GM12878 (cell line): Measurements from ENCODE around the gene DOHH. TPM values are rescaled to one million over a fixed set of nuclear protein-coding genes. Genes with fewer than 3 reads are reported as not detected.

Experiments used
- ATAC-seq: fragments of 200-7000 bp; cut with Tn5 transposase; 3 replicates; pipeline ENCODE4 v1.9.1; 2020; ENCODE audit warnings: mild to moderate bottlenecking, moderate library complexity
- BruUV-seq: library from RNA; stranded (reverse); fragments of 400-500 nt; replicated peaks from 2 replicates; lab custom pipeline; 2021; lab: Mats Ljungman, UMichigan
- CTCF ChIA-PET: fragments of 300-600 bp; sonication (Branson Sonifier 250); formaldehyde crosslinking; extraction: SDS; loops from one replicate; lab custom pipeline; 2021; ENCODE audit warnings: inconsistent platforms; lab: Yijun Ruan, JAX
- POLR2A ChIA-PET: fragments of 350-600 bp; formaldehyde crosslinking; extraction: SDS; loops from one replicate; lab custom pipeline; 2021; ENCODE audit warnings: inconsistent platforms; lab: Charles Lee
- RAD21 ChIA-PET: fragments of 300-600 bp; sonication (Branson Sonifier 250); formaldehyde crosslinking; loops from one replicate; lab custom pipeline; 2023; ENCODE audit warnings: antibody characterized with exemption; ENCODE audit not compliant: unreplicated experiment; lab: Charles Lee
- SMC1A ChIA-PET: fragments of 300-600 bp; sonication (Branson Sonifier 250); formaldehyde crosslinking; loops from one replicate; lab custom pipeline; 2023; ENCODE audit not compliant: unreplicated experiment, uncharacterized antibody; lab: Charles Lee
- DNase-seq: peaks from one replicate; pipeline ENCODE4 v3.0.0-alpha.2; 2011; ENCODE audit warnings: low read depth, low spot score
- FAIRE-seq: peaks from 3 replicates; lab custom pipeline; 2011; peaks lifted over from hg19 to GRCh38; lab: Jason Lieb, UNC
- H2AFZ ChIP-seq: 2 replicates; pipeline ENCODE4 v1.6.0; 2011; ENCODE audit warnings: low read depth, low read length, control low read depth; ENCODE audit not compliant: control insufficient read depth
- H3K27ac ChIP-seq: 2 replicates; pipeline ENCODE4 v1.5.1; 2011; ENCODE audit warnings: control low read depth; ENCODE audit not compliant: control insufficient read depth, insufficient read depth
- H3K27me3 ChIP-seq, 2 experiments: replicated peaks in 1 of 2; 2 replicates each; pipeline versions ENCODE4 v1.6.0 to v1.6.1; 2011; ENCODE audit warnings: low read length in 1 of 2; ENCODE audit not compliant: control insufficient read depth in 2 of 2, insufficient read depth in 2 of 2
- H3K36me3 ChIP-seq, 2 experiments: 2 replicates each; pipeline ENCODE4 v1.5.1; 2011; ENCODE audit warnings: low read length in 1 of 2; ENCODE audit not compliant: control insufficient read depth in 2 of 2, insufficient read depth in 2 of 2
- H3K4me1 ChIP-seq: 2 replicates; pipeline ENCODE4 v1.6.1; 2011; ENCODE audit warnings: mild to moderate bottlenecking, low read length, moderate library complexity, mixed read lengths; ENCODE audit not compliant: control insufficient read depth, insufficient read depth
- H3K4me2 ChIP-seq: 2 replicates; pipeline ENCODE4 v1.6.0; 2011; ENCODE audit warnings: control low read depth; ENCODE audit not compliant: control insufficient read depth, insufficient read depth
- H3K4me3 ChIP-seq: fragments of 200-600 bp; sonication (generic); 2 replicates; pipeline ENCODE4 v1.5.1; 2016
- H3K79me2 ChIP-seq: 2 replicates; pipeline ENCODE4 v1.6.0; 2011; ENCODE audit warnings: low read length; ENCODE audit not compliant: control insufficient read depth, insufficient read depth
- H3K9ac ChIP-seq: 2 replicates; pipeline ENCODE4 v1.8.0; 2011; ENCODE audit warnings: low read length, control low read depth, mixed read lengths; ENCODE audit not compliant: control insufficient read depth, insufficient read depth
- H3K9me3 ChIP-seq: replicated peaks from 3 replicates; pipeline ENCODE4 v1.5.1; 2011; ENCODE audit warnings: mild to moderate bottlenecking, low read length; ENCODE audit not compliant: control insufficient read depth, insufficient read depth
- H4K20me1 ChIP-seq: 2 replicates; pipeline ENCODE4 v1.6.0; 2011; ENCODE audit not compliant: control insufficient read depth, insufficient read depth
- ATF2 ChIP-seq: IDR thresholded peaks from 2 replicates; pipeline ENCODE4 v1.6.1; 2012; ENCODE audit warnings: low read length, inconsistent platforms
- CUX1 ChIP-seq: IDR thresholded peaks from 2 replicates; pipeline ENCODE4 v1.6.1; 2012; ENCODE audit warnings: improper control_type of control experiment, low read depth, low read length; ENCODE audit not compliant: insufficient replicate concordance
- DPF2 ChIP-seq: fragments of 450-650 bp; IDR thresholded peaks from 2 replicates; pipeline ENCODE4 v1.6.1; 2017; ENCODE audit warnings: mild to moderate bottlenecking
- E4F1 ChIP-seq: fragments of 450-650 bp; IDR thresholded peaks from 2 replicates; pipeline ENCODE4 v1.6.1; 2018; ENCODE audit warnings: borderline replicate concordance, mild to moderate bottlenecking; ENCODE audit not compliant: partially characterized antibody
- EGR1 ChIP-seq, 2 experiments: IDR thresholded peaks; 1 replicate in 1 of 2; 2 replicates in 1 of 2; pipeline ENCODE4 v1.6.1; 2011 to 2012; ENCODE audit warnings: low read depth in 2 of 2, low read length in 2 of 2, borderline replicate concordance in 1 of 2, mild to moderate bottlenecking in 1 of 2, moderate library complexity in 1 of 2
- NFYA ChIP-seq: IDR thresholded peaks from 2 replicates; pipeline ENCODE4 v1.6.1; 2011; ENCODE audit warnings: low read depth, mild to moderate bottlenecking, low read length, improper control_type of control experiment, borderline replicate concordance
- NKRF ChIP-seq: fragments of 450-650 bp; conservative IDR thresholded peaks from 2 replicates; pipeline ENCODE4 v1.6.1; 2017; ENCODE audit warnings: mild to moderate bottlenecking, moderate library complexity
- RBBP5 ChIP-seq: fragments of 200-600 bp; sonication (generic); conservative IDR thresholded peaks from 2 replicates; pipeline ENCODE4 v1.6.1; 2016
- SP1 ChIP-seq: IDR thresholded peaks from one replicate; pipeline ENCODE4 v1.6.1; 2011; ENCODE audit warnings: low read depth, low read length
- ZSCAN29 ChIP-seq: fragments of 450-650 bp; IDR thresholded peaks from 2 replicates; pipeline ENCODE4 v1.6.1; 2017; ENCODE audit warnings: mild to moderate bottlenecking, moderate library complexity
- WGBS: methylation state at CpG from one replicate; pipeline ENCODE4 v1.1.6; 2016; ENCODE audit warnings: low lambda C conversion rate; ENCODE audit not compliant: insufficient replicate concordance, insufficient coverage; ENCODE audit errors: missing lambda C conversion rate; 5-methylcytosine and 5-hydroxymethylcytosine counted together
- in situ Hi-C: fragments of 300-500 bp; cut with MboI; formaldehyde crosslinking; loops from 9 replicates; pipeline ENCODE4 v1.14.3; 2018; ENCODE audit warnings: mixed read lengths
- intact Hi-C: fragments of 100-400 bp; cut with micrococcal nuclease; formaldehyde crosslinking; loops from one replicate; pipeline ENCODE4 v1.14.2; 2022; ENCODE audit not compliant: unreplicated experiment
- polyA plus RNA-seq, 11 experiments: library from polyadenylated mRNA; depleted of rRNA in 4 of 11; unstranded in 6 of 11; stranded (reverse) in 5 of 11; fragments of >200 nt; fragmentation: Nextera tagmentation in 4 of 11; fragmentation: Illumina TruSeq in 1 of 11; extraction: Ambion mirVana in 4 of 11; extraction: Trizol in 1 of 11; gene quantifications; 1 replicate in 1 of 11; 2 replicates in 10 of 11; pipeline versions ENCODE4 v1.2.1 to v1.2.3, GENCODE V29; 2011 to 2016; ENCODE audit warnings: inconsistent platforms in 2 of 11, missing spikeins in 2 of 11, low read depth in 1 of 11
- total RNA-seq, 4 experiments: library from RNA; depleted of rRNA in 3 of 4; stranded (reverse); fragments of >200 nt in 3 of 4; fragmentation: Illumina TruSeq in 1 of 4; extraction: Trizol in 1 of 4; gene quantifications; 2 replicates each; pipeline versions ENCODE4 v1.2.1 to v1.2.3, GENCODE V29; 2013 to 2021

Gene DOHH
- total and polyA plus RNA-seq, 10 of the 15 experiments (the other 5 are each of a cell fraction or from before 2014, with no cell fraction given): 0.11 to 28.6 (median 11.7) TPM

GRCh38 chr19:3513229-3514140 lies 13.0 kb upstream of the DOHH start:
- DNase-seq (no peak), FAIRE-seq (no peak), ATAC-seq (no peak)
- no peak overlapping the region for H3K4me2 ChIP-seq
- H3K27ac ChIP-seq: no peak overlapping the region
- H3K4me1 ChIP-seq: peaks cover 9% of the 10 kb centered on the region; the same call in 1 of the 2 replicates
- no peak overlapping the region for H2AFZ ChIP-seq
- no TSS peak for BruUV-seq
- H3K36me3 ChIP-seq: peaks cover 0 to 1% of the 10 kb centered on the region in 2 experiments; a peak in 3 of 4 replicates
- ChIA-PET POLR2A (no interaction called here), SMC1A (no interaction called here), RAD21 (no interaction called here), CTCF (no interaction called here)
- intact Hi-C loops (no loop called here), in situ Hi-C loops (no loop called here)
- H3K9ac ChIP-seq: no peak overlapping the region
- 88% methylated on average over 23 of the region's 23 CpGs for WGBS
- no peaks in the 10 kb centered on the region for H3K27me3 ChIP-seq
- no peaks in the 10 kb centered on the region for H4K20me1 ChIP-seq
- no peaks in the 10 kb centered on the region for H3K9me3 ChIP-seq
- H3K4me3 ChIP-seq: no peak overlapping the region
- peaks cover 26% of the 10 kb centered on the region for H3K79me2 ChIP-seq
- TF ChIP-seq NKRF: no peak
- no peak for TF ChIP-seq ATF2
- no peak for TF ChIP-seq NFYA
- no peak for TF ChIP-seq RBBP5
- no peak for TF ChIP-seq EGR1 (IDR thresholded peaks at IDR 0.05; ENCODE audit: borderline replicate concordance in 1 of 2, low read depth in 2 of 2, low read length in 2 of 2)
- no peak for TF ChIP-seq E4F1
- no peak for TF ChIP-seq ZSCAN29
- TF ChIP-seq SP1: no peak
- TF ChIP-seq DPF2: no peak
- TF ChIP-seq CUX1: no peak
